HG03520 (cell line): ENCODE data around the gene EXOSC2.

Experiments used
- ATAC-seq: cut with Tn5 transposase; IDR thresholded peaks from one replicate; pipeline ENCODE4 v1.9.1; 2021; ENCODE audit warnings: mild to moderate bottlenecking, moderate library complexity; ENCODE audit not compliant: unreplicated experiment

EXOSC2 gene

DNA sequence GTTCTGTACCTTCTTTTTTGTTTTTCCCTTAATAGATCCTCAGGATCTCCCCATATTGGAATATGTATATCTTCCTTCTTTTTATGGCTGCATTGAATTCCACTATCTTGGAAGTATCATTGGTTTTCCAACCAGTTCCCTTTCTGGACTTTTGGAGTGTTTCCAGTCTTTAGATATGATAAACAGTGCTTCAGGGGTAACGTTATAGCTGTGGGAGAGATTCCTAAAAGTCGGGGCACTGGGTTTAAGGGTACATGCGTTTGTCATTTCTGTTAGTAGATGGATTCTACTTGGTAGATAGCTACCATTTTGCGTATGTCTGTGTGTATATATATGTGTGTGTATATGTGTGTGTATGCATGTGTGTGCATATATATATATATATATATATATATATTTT lies 42.0 kb downstream of the EXOSC2 start:
- no peak for ATAC-seq

- ATAC-seq, result no peak
Measured at GRCh38 chr9:130736834-130737233, 43.3 kb downstream of the EXOSC2 start.

DNA sequence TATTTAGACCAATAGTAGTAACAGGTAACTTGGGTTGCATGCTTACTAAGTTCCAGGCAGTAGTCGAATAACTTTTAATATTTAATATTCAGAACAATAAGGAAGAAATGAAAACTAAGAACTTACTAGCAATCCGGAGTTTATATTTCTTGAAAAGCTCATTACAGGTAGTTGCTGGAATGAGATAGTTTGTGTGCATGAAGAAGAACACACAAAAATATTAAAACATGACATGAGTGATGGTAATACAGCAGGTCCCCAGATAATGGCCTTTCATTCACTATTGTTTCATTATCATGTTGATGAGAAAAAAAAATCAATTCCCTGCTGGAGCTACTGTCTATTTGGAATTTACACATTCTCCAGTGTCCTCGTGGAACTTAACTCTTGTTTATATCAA lies 44.7 kb downstream of the EXOSC2 start:
- no peak for ATAC-seq

DNA sequence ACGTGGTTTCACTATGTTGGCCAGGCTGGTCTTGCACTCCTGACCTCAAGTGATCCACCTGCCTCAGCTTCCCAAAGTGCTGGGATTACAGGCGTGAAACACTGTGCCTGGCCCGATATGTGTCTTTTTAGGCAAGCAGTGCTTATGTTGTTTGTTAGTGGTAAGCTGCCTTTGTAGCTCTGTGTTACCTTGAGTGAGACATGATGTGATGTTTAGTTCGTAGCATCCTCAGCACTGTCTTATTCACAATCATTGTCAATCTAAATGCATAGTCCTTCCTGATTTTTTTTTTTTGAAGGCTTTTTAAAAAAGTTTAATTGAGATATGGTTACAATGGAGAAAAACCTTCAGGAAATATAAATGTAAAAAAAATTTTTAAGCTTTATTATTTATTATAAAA lies 45.5 kb downstream of the EXOSC2 start:
- no peak for ATAC-seq

GRCh38 chr9:130740218-130741023 lies 46.8 kb downstream of the EXOSC2 start:
- no peak for ATAC-seq

GRCh38 chr9:130741024-130741305 lies 47.4 kb downstream of the EXOSC2 start:
- no peak for ATAC-seq

DNA sequence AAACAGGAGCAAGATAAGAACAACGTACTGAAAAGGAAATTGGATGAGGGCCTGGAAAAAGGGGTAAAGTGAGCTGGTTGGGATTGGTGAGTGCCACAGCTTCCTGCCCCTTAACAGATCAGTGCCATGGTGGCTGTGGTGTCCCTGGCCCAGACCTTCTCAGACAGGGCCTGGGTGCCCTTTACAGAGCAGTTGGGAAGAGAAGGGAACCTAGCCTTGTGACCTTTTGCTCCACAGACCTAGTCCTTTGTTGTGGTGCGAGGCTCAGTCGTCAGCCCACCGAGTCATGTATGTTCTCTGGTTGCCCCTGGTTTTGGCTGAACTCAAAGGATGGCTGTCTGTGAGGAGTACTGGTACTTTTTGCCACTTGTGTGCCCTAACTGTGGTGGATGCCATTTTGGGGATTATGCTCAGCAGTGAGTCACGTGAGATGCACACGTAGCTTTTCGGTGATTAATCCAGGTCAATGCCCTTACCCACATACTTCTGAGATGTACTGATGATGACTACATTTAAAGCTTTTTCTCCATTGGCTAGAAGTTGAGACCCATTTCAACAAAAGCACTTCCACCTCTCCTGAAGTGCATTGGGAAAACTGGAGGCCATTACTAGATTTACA lies 48.4 kb downstream of the EXOSC2 start:
- no peak for ATAC-seq

DNA sequence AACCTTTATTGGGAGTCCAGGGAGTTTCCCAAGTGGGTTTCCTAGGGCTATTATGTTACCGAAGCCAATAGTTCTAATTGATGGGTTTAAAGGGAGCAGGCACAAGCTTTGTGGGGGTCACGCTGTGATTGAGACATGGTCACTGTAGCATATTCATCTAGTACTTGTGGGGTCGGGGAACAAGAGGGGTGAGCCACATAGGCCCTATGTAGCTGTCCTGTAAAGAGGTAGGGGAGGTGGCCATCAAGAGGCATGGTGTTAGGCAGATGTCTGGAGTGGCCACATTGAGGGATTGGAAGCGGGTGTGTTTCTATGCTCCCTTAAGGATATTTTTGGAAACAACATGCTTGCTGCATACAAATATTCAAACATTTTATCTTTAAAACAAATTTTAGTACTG lies 50.1 kb downstream of the EXOSC2 start:
- no peak for ATAC-seq

GRCh38 chr9:130745210-130745800 lies 51.7 kb downstream of the EXOSC2 start:
- no peak for ATAC-seq

DNA sequence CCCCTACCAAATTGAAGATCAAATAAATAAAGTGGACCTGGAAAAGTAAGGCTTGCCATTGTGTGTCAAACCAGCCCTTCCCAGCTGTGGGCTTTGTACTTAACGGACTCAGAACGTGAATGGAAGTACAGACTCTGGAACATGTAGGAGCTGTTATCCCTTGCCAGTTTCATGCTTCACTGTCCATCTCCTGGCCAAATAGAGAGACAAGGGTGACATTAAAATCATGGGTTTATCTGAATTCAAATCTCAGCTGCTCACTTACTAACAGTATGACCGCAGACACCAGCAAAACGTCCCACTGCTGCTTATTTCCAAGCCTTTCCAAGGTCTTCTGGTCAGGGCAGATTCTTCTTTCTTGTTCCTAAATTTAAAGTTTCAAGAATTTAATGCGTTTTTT lies 52.2 kb downstream of the EXOSC2 start:
- ATAC-seq, result no peak

DNA sequence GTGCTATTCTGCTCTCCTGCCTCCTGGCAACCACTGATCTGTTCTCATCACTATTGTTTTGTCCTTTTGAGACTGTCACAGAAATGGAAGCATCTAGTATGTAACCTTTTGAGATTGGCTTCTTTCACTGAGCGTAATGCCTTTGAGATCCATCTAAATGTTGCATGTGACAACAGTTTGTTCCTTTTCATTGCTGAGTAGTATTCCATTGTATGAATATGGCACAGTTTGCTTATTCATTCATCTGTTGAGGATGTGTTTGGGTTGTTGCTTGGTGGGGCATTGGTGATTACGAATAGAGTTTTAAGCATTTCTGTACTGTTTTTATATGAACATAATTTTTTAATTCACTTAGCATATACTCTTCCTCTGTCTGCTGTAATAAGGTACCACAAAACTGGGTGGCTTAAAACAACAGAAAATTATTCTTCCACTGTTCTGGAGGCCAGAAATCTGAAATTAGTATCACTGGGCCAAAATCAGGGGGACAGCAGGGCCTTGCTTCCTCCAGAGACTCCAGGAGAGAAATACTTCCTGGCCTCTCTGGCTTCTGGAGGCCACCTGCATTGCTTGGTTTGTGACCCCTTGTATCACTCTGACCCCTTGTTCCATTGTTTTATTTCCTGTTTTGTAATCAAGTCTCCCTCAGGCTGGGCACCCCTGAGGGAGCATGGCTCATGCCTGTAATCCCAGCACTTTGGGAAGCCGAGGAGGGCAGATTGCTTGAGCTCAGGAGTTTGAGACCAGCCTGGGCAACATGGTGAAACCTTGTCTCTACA lies 53.0 kb downstream of the EXOSC2 start:
- no peak for ATAC-seq

DNA sequence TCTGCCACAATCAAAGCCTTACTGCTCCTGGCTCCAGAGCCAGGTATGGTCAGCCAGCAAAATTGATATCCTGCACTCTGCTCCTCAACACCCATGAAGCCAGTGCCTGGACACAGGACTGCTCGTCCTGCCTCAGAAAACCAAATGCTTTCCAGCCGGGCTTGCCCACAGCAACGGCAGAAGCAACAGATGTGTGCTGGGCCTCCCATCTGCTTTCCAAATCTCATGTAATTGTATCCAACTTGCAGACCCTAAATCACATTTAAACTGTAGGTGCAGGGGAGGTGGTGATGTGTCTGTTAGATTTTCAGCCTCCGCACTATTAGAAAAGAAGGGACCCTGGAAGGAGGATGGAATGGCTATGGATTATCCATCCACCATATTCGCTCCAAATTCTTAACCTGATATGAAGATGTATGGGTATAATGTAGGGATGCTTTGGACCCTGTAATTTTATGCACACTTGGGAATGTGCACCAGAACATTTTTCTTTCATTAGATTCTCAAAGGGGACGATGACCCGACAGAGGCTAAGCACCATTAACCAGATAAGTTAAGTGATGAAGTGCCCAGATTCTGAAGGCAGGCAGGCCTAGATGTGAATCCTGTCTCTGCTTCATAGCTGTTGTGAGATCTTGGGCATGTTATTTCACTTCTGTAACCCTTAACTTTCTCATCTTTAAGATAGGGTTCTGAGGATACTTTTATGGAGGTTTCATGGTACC lies 58.2 kb downstream of the EXOSC2 start:
- ATAC-seq, result no peak
